SU-DHL-6 (cell line): ENCODE data around the gene OPA3.

Experiments
- H2AFZ ChIP-seq: fragments of 200-600 bp; sonication (generic); 2 replicates; pipeline ENCODE4 v1.6.1; 2014; ENCODE audit warnings: low read depth, mild to moderate bottlenecking, moderate library complexity, mixed read lengths, antibody characterized with exemption, low read length; ENCODE audit not compliant: severe bottlenecking
- H3F3A ChIP-seq: fragments of 200-600 bp; shearing (Covaris generic); 2 replicates; pipeline ENCODE4 v1.6.0; 2016; ENCODE audit warnings: antibody characterized with exemption, mild to moderate bottlenecking; ENCODE audit not compliant: insufficient read depth
- H3K27ac ChIP-seq: fragments of 200-600 bp; sonication (generic); 2 replicates; pipeline ENCODE4 v1.5.1; 2016; ENCODE audit warnings: low read depth, mild to moderate bottlenecking, low read length, moderate library complexity, mixed read lengths
- H3K27me3 ChIP-seq: fragments of 200-600 bp; sonication (generic), shearing (Covaris generic); 2 replicates; pipeline ENCODE4 v1.6.0; 2014; ENCODE audit warnings: mild to moderate bottlenecking, low read length
- H3K36me3 ChIP-seq: fragments of 200-600 bp; sonication (generic); 2 replicates; pipeline ENCODE4 v1.6.1; 2014; ENCODE audit warnings: mild to moderate bottlenecking, low read length, mixed read lengths
- H3K4me2 ChIP-seq: fragments of 300-600, 200-600 bp; shearing (Covaris generic), sonication (generic); 2 replicates; pipeline ENCODE4 v1.6.0; 2014; ENCODE audit warnings: low read length, low read depth, mild to moderate bottlenecking; ENCODE audit not compliant: poor library complexity, severe bottlenecking
- H3K4me3 ChIP-seq: fragments of 200-600 bp; sonication (generic); 2 replicates; pipeline ENCODE4 v1.5.1; 2014; ENCODE audit warnings: antibody characterized with exemption, low read length, mild to moderate bottlenecking, mixed read lengths; ENCODE audit not compliant: insufficient read depth, poor library complexity, severe bottlenecking
- H3K79me2 ChIP-seq: fragments of 200-600 bp; sonication (generic); 2 replicates; pipeline ENCODE4 v1.6.1; 2014; ENCODE audit warnings: mild to moderate bottlenecking, low read length, moderate library complexity; ENCODE audit not compliant: insufficient read depth
- H3K9ac ChIP-seq: fragments of 200-600 bp; sonication (generic); 2 replicates; pipeline ENCODE4 v1.7.0; 2014; ENCODE audit warnings: mild to moderate bottlenecking, low read length
- H3K9me2 ChIP-seq: fragments of 200-600 bp; sonication (generic); replicated peaks from 2 replicates; pipeline ENCODE4 v1.6.1; 2014; ENCODE audit warnings: low read length; ENCODE audit not compliant: insufficient read depth
- H3K9me3 ChIP-seq: fragments of 200-600 bp; sonication (generic); 2 replicates; pipeline ENCODE4 v1.6.1; 2014; ENCODE audit warnings: low read length, mixed read lengths; ENCODE audit not compliant: insufficient read depth
- H4K20me1 ChIP-seq: fragments of 200-600 bp; sonication (generic); 2 replicates; pipeline ENCODE4 v1.6.1; 2014; ENCODE audit warnings: low read depth, mild to moderate bottlenecking, antibody characterized with exemption, low read length, moderate library complexity, mixed read lengths
- CTCF ChIP-seq: fragments of 200-600 bp; sonication (generic); IDR thresholded peaks from one replicate; pipeline ENCODE4 v1.5.1; 2017; ENCODE audit warnings: antibody characterized with exemption, mild to moderate bottlenecking, low read length, moderate library complexity; ENCODE audit not compliant: insufficient read depth, poor library complexity, severe bottlenecking
- EZH2phosphoT487 ChIP-seq: fragments of 200-600 bp; sonication (generic), shearing (Covaris generic); conservative IDR thresholded peaks from 2 replicates; pipeline ENCODE4 v1.6.1; 2018; ENCODE audit warnings: mild to moderate bottlenecking, antibody characterized with exemption, low read length, moderate library complexity, mixed read lengths

The OPA3 gene

GRCh38 chr19:45500918-45501729 is 83.5 kb downstream of the OPA3 start:
- H4K20me1 ChIP-seq, result no peaks in the 10 kb centered on the region

GRCh38 chr19:45499196-45500180 is 85.1 kb downstream of the OPA3 start:
- no peak for TF ChIP-seq CTCF
- no peaks in the 10 kb centered on the region for H3K79me2 ChIP-seq
- H3F3A ChIP-seq, result peaks cover 4% of the 10 kb centered on the region; the same call in 1 of the 2 replicates
- H3K9me3 ChIP-seq, result no peaks in the 10 kb centered on the region
- no peak overlapping the region for H3K4me3 ChIP-seq
- no peak overlapping the region for H3K27ac ChIP-seq
- no peak overlapping the region for H3K9ac ChIP-seq
- no peaks in the 10 kb centered on the region for H3K9me2 ChIP-seq
- no peak overlapping the region for H3K4me2 ChIP-seq
- H3K27me3 ChIP-seq, result no peaks in the 10 kb centered on the region
- no peak overlapping the region for H2AFZ ChIP-seq
- no peaks in the 10 kb centered on the region for H4K20me1 ChIP-seq
- no peaks in the 10 kb centered on the region for H3K36me3 ChIP-seq

More at GRCh38 chr19:45500918-45501729, 83.5 kb downstream of the OPA3 start:
- Histone ChIP-seq H3K36me3 (no peaks in the 10 kb centered on the region), H3K9me3 (no peaks in the 10 kb centered on the region), H2AFZ (no peak overlapping the region), H3K79me2 (no peaks in the 10 kb centered on the region), H3K9ac (no peak overlapping the region), H3K27me3 (no peaks in the 10 kb centered on the region), H3K9me2 (no peaks in the 10 kb centered on the region), H3K27ac (no peak overlapping the region), H3F3A (no peaks in the 10 kb centered on the region), H3K4me3 (no peak overlapping the region), H3K4me2 (no peak overlapping the region)
- TF ChIP-seq EZH2phosphoT487 (no peak), CTCF (no peak)

- no peaks in the 10 kb centered on the region for H4K20me1 ChIP-seq
- H3K9me3 ChIP-seq, result no peaks in the 10 kb centered on the region
- TF ChIP-seq EZH2phosphoT487, result no peak
- no peak for TF ChIP-seq CTCF
- H3K27me3 ChIP-seq, result no peaks in the 10 kb centered on the region
- no peaks in the 10 kb centered on the region for H3K79me2 ChIP-seq
- no peak within 1 kb of the TSS for H3K27ac ChIP-seq
- H2AFZ ChIP-seq, result peak within 1 kb of the TSS; percentile 83
- peak within 1 kb of the TSS; percentile 57 for H3K4me3 ChIP-seq
- H3K9ac ChIP-seq, result peak within 1 kb of the TSS; percentile 54; the same call in 1 of the 2 replicates
- peak within 1 kb of the TSS; percentile 85 for H3K4me2 ChIP-seq
- no peaks in the 10 kb centered on the region for H3K9me2 ChIP-seq
- H3F3A ChIP-seq, result peaks cover 4% of the 10 kb centered on the region; the same call in 1 of the 2 replicates
- H3K36me3 ChIP-seq, result no peaks in the 10 kb centered on the region
Measured at GRCh38 chr19:45498411-45499195, 86.0 kb downstream of the OPA3 start, which contains the start of gene PPM1N. Gene PPM1N, plus strand, starts transcription at chr19:45498443. Its CDS starts 30 bp downstream, at chr19:45498473.
